ENCODE measurements around the gene AKAP6.

The AKAP6 gene

DNA sequence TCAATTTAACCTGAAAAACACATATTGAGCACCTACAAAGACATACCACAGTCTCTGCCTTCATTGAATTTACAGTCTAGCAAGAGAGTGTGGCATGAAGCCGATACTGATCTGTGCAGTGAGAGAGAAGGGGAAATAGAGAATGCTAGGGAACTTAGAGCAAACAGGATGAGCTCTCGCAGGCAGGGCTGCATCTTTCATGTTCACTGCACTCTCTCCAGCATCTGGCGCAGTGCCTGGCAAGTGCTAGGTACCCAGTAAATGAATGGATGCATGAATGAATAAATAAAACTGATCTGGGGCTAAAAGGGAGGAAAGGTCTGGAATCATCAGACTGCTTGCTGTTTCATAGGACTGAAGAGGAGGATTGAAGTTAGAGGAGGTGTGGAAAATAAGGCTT is 353.1 kb downstream of the AKAP6 start:
- no peak for DNase-seq

DNA sequence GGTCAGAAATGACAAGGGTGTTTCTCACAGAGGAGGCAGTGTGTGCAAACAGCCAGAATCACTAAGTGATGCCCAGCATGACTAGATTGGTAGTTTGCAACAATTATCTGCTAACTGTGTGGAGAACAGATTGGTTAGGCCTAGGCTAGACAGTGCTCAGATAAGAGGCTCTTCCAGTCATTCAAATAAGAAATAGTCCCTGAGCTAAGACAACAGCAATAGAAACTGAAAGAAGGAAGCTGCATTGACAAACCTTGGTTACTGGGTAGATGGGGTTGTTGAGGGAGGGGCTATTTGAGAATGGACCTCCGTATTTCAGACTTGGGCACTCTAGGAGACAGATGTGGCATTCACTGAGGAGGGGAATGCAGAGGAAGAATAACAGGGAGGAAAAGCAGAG is 354.6 kb downstream of the AKAP6 start:
- no peak for DNase-seq

DNA sequence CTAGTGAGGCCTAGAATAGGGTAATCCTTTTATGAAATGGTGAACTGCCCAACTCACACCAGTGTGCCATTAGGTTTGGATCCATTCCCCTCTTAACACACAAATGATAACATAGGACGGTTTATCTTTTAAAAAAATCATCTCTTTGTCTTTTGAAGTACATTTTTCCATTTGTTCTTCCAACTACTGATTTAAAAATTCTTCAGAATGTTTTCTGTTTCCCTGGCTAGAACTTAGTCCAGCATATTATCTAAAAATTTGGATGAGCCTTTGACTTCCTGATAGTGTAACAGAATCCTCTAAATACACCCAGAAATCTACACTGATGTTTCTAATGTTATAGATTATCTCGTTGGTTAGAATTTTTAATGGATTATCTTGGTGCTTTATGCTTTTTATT is 359.8 kb downstream of the AKAP6 start:
- DNase-seq, result no peak

DNA sequence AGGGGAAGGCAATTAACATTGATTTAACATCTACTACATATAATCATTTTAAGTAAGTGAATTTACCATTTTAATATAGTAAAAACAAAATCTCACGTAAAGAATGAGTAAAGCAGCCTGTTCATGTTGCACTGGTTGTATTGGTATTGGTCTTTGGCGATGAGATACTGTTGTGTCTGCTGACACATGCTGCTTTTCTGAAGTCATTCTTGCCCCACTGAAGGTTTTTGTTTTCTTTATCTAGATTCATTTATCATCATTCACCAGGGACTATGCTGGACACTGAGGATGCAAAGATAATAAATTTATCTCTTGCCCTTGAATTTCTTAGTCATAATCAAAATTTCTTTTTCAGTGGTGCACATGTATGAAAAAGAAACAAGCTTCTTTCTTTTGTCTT is 363.3 kb downstream of the AKAP6 start:
- no peak for DNase-seq

DNA sequence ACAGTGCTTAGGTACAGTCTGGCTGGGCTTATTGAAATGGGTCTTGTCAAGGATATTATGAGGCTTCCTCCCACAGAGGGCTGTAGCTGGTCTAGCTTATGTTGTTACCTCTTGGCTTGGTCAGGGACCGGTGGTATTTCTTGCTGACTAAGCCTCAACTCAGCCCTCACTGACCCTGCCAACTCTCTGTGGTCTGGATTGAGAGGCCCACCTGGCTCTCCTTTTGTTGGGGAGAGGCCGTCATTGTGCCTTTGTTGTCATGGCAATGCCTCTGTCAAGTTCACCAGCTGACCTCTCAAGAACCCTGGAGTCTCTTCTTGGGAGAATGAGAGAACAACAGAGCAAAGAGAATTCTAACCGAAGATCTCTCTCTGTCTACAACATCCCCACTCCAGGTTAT is 364.0 kb downstream of the AKAP6 start:
- no peak for DNase-seq

DNA sequence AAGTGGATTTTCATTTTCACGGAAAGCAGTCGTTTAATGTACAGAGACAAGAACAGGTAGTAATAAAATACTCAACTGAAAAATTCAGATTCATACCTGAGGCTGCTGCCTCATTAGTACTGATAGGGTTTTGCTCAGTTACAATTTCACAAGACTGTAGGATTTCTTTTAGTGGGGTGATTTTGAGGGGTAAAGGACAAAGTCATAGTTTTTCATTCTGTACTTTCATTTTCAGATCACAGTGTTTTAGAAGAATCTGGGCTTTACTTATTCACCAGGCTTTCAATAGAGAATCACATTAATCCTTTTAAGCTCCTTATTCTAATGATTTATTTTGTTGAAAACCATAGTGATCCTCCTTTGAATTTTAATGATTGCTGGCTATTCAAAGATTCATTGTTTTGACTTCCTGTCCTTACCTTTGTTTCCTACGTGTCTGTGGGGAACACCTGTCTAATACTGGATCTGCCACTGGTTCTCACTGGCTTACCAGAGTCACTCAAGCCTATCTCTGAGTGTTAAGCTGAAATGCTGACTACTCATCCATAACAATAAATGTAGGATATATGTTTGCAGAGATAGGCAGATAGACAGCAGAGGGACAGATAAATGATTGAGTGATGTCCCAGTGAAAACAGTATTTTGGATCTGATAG is 365.8 kb downstream of the AKAP6 start:
- peak; percentile 15 for DNase-seq

DNA sequence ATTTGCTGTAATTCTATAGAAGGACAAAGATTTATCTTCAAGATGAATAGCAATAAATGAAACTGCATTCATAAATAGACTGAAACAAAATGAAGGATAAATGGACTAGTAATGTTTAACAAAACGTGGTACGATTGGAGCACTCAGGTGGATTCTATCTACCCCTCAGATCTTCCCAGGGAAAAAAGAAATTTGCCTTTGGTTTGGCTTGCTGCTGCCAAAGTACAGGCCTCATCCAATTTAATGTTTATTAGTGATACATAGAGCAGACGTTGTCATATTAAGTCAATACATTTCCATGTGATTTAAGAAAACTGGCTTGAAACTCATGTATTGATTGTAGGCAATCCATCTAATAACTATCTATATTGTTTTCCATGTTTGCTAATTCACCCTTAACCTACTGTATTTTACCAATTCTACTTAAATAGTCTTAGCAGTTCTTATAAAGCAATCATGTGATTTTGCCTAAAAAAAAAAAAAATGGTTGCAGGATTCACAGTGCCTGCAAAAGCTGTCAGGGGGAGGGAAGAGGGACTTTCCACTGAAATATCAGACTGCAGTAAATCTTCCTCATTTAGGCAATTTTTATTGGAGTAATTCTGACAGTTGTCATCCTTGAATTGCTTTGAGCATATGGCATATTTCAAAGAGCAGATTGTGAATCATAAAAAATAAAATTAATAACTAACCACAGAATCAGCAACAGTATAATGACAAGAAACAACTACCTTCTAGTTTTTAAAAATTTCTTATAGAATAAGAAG is 367.4 kb downstream of the AKAP6 start:
- no peak for DNase-seq

DNA sequence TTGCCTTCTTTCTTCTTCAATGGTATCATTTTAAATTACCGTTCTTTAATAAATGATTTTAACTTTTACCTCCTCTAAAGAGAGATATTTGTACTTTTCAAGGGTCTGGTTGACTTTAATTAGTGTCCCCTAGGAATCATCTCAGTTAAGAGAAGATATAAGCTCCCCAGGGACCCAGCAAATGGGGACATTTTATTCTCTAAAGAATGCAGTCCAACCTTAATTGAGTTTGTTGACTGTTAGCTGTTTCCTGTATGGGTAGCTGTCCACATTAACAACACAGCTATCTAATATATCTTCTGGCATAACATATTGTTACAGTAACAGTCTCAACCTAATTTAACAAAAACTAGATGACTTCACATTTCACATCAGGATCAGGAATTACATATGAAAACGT is 368.0 kb downstream of the AKAP6 start:
- DNase-seq, result no peak

DNA sequence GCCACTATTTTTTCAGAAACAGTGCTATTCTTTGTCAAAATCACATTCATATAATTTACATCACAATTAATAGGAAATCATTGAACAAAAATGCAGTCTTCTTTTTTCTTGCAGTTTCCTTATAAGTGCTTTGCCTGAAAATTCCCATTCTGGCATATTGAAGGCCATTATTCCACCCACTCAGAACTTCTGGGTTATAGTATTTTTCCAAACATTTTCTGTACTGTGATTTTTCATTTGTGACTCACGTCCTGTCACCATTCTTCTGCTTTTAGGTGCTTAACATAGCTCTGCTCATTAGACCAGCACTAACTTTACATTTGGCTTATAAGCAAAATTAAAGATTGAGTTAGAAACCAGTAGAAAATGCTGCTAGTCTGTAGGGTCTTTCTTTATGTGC is 368.6 kb downstream of the AKAP6 start:
- DNase-seq, result no peak

DNA sequence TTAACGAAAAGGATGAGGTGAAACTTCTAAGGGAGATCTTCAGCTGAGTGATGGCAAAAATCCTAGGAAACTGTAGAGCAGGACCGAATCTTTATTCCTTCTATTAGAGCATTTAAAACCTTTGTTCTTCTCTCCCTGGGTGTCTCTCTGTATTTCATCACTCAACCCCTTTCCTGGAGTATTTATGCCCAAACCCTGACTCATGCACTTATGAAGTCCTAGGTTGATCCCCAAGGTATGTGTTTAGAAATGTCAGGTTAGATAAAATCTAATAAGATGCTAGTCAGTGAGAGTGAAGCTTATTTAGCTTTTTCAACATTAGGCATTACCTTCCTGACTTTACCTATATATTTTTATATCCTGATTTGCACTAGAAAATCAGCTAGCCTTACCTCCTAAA is 369.7 kb downstream of the AKAP6 start:
- no peak for DNase-seq

DNA sequence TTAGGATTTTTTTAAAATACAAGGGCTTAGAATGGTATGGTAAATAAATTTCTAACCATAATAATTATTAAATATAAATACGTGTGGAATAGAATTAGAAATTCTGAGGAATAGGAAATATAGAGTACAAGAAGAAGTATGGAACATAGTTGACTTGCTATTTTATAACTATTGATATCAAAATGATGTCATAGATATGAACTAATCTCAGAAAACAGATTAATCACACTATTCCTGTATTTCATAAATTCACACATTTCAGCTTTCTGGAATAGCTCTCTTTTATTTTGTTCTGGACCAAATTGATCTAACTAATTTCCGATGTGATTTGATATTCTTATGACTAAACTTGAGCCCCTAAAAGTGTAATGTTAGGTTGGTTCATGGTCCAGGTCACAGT is 372.4 kb downstream of the AKAP6 start:
- DNase-seq, result no peak

DNA sequence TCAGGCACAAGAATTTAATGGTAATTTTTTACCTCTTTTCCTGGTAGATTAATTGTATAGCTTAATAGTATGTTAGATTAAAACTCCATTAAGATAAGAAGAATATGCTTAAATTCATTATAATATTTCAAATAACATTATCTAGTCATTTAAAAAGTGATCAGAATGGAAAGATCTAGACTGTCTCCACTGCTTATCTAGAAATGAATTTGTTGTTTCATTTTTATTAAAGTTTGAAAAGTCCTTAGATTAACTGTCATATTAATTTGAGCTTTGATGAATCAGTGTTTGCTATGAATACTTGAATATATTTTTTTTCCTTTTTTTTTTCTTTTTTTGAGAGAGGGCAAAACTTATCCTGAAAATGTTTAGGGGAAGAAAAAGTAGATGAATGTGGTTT is 373.0 kb downstream of the AKAP6 start:
- no peak for DNase-seq

DNA sequence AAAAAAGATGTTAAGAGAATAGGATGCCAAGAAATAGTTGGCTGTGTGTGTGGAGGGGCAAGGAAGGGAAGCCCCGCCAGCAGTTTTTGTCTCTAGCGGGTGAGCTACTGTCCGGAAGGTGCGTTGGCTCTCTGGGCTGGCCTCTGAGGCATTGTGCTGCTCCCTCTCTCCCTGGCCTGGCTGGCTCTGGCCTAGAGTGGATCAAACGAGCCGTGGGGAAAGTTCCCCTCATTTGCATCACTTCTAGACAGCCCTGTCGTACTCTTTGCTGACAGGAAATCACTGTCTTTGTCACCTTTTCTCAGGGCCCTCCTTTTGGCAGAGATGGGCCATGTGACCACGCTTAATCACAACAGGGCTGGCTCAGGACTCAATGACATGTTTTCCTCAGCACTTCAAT is 373.5 kb downstream of the AKAP6 start:
- DNase-seq, result no peak

DNA sequence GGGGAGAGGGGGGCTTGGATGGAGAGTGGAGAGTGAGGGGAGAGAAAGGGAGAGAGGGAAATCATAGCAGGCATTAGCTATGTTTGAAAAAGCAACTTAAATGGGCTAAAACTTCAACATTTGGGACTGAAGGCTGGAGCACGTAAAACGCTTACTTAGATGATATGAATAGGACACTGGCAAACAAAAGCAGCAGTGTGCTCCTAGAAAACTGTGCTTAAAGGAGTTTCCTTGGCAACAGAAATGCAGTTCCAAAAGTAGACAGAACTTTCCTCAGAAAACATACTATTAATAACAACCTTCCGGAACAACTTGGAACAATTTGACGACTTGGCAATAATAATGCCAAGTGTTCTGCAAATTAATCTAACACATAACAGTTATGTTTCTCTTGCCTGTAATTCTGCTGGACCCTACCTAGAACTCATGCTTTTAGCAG is 374.1 kb downstream of the AKAP6 start:
- no peak for DNase-seq

DNA sequence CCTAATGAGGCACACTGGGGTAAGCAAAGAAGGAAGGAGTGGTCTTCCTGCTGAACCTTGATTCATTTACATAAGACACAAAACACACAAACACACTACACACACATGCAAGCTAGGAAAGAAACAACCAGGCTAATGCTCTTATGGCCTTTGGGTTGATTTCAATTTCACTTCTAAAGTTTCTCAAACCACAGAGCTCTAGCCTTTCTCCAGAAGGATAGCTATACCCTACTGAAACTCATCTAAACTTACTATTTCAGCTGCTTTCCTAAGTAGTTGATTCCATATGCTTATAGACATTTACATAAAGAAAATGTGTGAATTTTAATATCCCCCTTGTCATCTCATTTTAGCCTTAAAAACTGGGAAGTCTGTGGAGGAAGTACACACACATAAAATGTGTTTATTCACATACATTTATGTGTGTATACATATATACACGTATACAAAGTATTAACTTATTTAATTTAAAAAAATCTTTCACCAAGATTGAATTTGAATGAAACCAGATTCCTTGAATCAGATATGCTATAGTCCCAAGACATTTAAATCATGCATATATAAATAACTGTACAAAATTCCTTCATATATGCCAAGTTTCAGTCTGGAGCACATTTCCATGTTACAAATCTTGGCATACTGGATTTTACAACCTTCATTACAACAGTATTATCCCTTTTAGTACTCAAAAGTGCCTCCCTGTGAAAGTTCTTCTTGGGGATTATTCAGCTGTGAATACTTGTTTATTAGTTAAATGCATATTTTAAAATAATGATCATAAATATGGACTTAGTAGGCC is 377.8 kb downstream of the AKAP6 start:
- no peak for DNase-seq

DNA sequence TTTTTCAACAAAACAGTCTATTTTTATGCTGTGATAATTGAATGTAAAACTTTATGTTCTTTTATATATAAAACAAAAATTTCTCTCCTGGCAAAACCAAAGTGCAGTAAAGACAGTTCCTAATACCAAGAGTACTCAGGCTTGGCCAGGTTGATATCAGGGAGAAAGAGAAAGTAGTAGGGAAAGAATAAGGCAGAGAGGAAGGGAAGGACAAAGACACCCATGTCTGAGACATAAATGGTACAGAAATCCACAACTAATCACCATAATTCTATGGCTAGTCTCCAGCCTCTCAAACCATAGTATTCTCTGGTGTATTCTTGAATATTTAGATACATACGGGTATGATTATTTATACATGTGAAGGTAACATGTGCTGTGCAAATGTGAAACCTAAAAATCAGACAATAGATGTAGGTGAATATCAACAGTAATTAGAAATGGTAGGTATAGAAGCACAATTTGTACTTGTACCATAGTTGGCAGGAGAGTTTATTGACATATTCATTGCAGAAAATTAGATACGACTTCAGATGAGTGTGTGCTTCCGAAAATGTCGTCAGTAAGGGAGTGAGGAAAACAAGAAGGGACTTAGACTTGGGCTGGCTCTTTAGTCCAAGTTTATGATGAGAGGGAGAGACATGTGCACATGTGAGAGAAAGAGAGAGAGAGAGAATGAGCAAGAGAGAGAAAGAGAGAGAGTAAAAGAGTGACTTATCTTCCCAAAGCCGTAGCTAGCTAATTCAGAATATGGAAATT is 378.8 kb downstream of the AKAP6 start:
- no peak for DNase-seq

DNA sequence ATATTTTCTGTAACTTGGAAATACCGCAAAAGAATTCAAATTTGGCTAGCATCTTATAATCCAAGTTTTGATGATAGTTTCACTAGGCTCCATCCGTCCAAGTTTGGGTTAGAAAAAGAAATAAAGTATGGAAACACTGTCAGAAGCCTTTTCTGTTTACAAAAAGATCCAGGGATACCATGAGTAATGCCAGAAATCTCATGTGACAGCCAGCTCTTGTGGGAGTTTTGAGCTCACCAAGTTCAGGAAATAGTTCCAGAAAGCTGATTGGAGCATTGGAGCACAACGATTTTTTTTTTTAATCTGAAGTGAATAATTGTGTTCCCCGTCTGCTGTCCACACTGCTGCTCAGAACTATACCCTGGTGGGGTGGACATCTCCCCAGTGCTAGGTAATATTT is 379.9 kb downstream of the AKAP6 start:
- DNase-seq, result no peak

DNA sequence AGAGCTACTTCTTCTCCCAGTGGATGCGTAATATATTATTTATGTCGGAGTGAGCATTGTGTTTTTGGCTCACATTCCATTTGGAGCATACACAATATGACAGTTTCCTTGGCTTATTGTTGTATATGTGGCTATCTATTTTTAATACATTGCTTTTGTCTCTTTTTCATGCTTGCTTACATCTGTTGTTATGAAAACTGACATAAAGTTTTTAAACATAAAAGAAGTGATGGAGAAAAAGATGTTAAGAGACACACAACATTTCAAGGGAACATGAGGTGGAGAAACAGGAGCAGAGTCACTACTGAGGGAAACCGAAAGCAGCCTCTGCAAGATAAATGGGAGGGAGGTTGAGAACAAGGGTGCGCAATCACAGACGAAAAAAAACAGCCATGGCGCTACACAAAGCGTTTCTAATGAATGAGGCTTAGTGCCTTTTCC is 381.2 kb downstream of the AKAP6 start:
- no peak for DNase-seq

DNA sequence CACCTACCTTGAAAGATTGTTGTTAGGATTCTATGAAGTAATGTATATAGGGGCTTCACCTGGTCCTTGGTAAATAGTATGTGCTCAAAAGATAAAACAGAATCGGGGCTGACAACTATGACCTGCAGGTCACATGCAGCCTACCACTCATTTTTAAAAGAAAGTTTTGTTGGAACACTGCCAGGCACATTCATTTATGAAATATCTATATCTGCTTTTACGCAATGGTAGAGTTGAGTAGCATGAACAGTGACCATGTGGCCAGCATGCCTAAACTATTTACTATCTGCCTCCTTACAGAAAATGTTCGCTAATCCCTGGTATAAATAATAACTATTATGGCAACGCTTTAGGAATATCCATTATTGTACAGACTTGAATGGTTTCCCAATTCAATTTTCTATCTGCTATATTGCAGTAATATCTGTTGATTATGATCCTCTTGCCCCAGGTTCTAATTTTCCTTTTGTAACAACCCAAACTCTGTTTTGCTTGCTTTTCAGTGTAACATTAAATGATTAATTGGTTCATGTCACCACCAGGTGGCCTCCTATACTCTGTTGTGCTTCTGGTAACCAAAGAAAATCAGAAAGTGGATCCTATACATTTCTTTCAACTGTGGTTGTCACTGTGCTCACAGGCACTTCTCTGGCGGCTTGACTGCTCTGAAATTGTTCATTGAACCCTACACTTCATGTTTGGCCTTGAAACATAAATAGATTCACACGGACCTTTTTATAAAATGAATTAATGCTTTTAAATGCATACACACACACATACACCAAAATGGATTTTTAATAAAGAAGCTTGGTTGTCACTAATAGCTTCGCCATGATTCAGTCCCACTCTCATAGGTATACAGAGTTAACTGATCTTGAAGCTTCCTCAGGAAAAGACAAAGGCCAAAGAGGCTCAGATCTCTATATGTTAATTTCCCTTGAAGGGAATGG is 381.9 kb downstream of the AKAP6 start:
- peak; percentile 51 for DNase-seq

DNA sequence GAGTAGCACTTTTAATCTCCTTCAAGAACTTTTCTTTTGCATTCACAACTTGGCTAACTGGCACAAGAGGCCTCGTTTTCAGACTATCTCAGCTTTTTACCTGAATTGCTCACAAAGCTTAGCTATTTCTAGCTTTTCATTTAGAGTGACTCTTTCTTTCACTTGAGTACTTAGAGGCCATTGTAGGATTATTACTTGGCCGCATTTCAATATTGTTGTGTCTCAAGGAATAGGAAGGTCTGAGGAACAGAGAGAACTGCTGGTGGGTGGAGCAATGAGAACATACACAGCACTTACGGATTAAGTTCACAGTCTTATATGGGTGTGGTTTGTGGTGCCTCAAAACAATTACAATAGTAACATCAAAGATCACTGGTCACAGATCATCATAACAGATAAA is 384.8 kb downstream of the AKAP6 start:
- no peak for DNase-seq

DNA sequence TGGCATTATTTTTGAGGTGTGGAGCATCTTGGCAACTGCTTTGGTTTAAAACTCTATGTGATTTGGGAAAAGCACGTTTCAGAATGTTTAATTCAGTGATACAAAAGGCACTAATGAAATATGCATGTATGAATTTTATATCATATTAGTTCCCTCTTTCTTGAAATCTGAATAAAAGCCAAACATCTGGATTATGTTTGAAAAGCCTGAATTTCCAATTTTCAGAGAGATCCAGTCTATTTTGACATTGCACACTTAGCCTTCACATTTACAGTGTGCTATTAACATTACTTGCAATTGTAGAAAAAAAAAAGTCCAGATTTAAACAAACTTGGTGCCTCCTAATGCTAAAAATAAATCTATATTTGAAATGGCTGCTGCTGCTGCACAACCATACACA is 390.5 kb downstream of the AKAP6 start:
- DNase-seq, result no peak

DNA sequence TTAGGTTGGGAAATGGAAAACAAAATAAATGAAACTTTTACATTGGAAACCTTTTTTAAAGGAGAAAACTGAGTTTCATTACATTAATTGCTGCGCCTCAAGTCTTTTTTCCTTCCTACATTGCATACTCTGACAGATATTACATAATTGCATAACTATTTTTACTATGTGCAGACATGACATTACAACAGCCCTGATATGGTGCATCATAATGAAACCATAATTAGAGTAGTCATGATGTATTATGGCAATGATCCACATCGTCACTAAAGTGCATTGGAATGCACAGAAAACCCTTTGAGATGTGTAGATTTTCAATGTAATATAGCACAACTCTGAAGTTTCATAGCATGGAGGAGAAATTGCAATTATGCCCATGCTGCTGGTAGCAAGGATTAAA is 391.8 kb downstream of the AKAP6 start:
- no peak for DNase-seq

All from NCI-H1105 (cell line).